Activated naive CD8-positive, alpha-beta T cell treated with anti-CD3 and anti-CD28 coated beads for 36 hours (primary cell): ENCODE measurements around the gene RITA1. TPM values are rescaled to one million over a fixed set of nuclear protein-coding genes. Genes with fewer than 3 reads are reported as not detected.
A peak's percentile ranks its signal among the peaks of the same experiment; 100 is the strongest.

Source experiments
- DNase-seq: peaks from one replicate; pipeline ENCODE4 v3.0.0; 2021
- H3K27ac Mint-ChIP-seq: one replicate; pipeline ENCODE4 v1.8.0; 2022; ENCODE audit warnings: mild to moderate bottlenecking, moderate library complexity, mixed read lengths
- H3K27me3 Mint-ChIP-seq: one replicate; pipeline ENCODE4 v1.8.0; 2022; ENCODE audit warnings: mild to moderate bottlenecking, mixed read lengths
- H3K36me3 Mint-ChIP-seq: one replicate; pipeline ENCODE4 v1.8.0; 2021; ENCODE audit warnings: mild to moderate bottlenecking, mixed read lengths
- H3K4me1 Mint-ChIP-seq: one replicate; pipeline ENCODE4 v1.8.0; 2021; ENCODE audit warnings: mixed read lengths
- H3K4me3 Mint-ChIP-seq: one replicate; pipeline ENCODE4 v1.8.0; 2022; ENCODE audit warnings: mild to moderate bottlenecking, moderate library complexity, mixed read lengths
- H3K9me3 Mint-ChIP-seq: one replicate; pipeline ENCODE4 v1.8.0; 2022; ENCODE audit warnings: mixed read lengths
- total RNA-seq, 2 experiments: library from RNA; stranded (reverse); gene quantifications; one replicate each; pipeline ENCODE4 v1.2.3, GENCODE V29; 2021

Gene RITA1
- total RNA-seq, 2 experiments from 2014 or later = 28.9 to 31.1 TPM

GRCh38 chr12:113183030-113183589, 2.4 kb upstream of the RITA1 start:
- H3K27ac Mint-ChIP-seq = no peak overlapping the region
- H3K27me3 Mint-ChIP-seq = no peaks in the 10 kb centered on the region
- H3K36me3 Mint-ChIP-seq = peaks cover 34% of the 10 kb centered on the region
- peaks cover 35% of the 10 kb centered on the region for H3K4me1 Mint-ChIP-seq
- no peaks in the 10 kb centered on the region for H3K9me3 Mint-ChIP-seq
- DNase-seq = no peak
- peak overlapping the region; percentile 95 for H3K4me3 Mint-ChIP-seq

- Mint-ChIP-seq H3K36me3 (peaks cover 27% of the 10 kb centered on the region), H3K9me3 (no peaks in the 10 kb centered on the region), H3K4me1 (peaks cover 37% of the 10 kb centered on the region), H3K27ac (peak overlapping the region; percentile 97), H3K4me3 (peak overlapping the region; percentile 95), H3K27me3 (no peaks in the 10 kb centered on the region)
- DNase-seq = no peak
These were observed 1.2 kb upstream of the RITA1 start for GRCh38 chr12:113184098-113184899.

GRCh38 chr12:113184900-113185179, 681 bp upstream of the RITA1 start:
- Mint-ChIP-seq H3K4me3 (peak overlapping the region; percentile 95), H3K36me3 (peaks cover 28% of the 10 kb centered on the region), H3K9me3 (no peaks in the 10 kb centered on the region), H3K27ac (peak overlapping the region; percentile 97), H3K4me1 (peaks cover 38% of the 10 kb centered on the region), H3K27me3 (no peaks in the 10 kb centered on the region)
- DNase-seq = peak; percentile 90

- Mint-ChIP-seq H3K27me3 (no peaks in the 10 kb centered on the region), H3K4me3 (peak overlapping the region; percentile 95), H3K36me3 (peaks cover 22% of the 10 kb centered on the region), H3K27ac (peak overlapping the region; percentile 97), H3K9me3 (no peaks in the 10 kb centered on the region), H3K4me1 (peaks cover 40% of the 10 kb centered on the region)
- DNase-seq = no peak
These were observed 478 bp downstream of the RITA1 start for GRCh38 chr12:113186033-113186365.

GRCh38 chr12:113186666-113187325, 1.3 kb downstream of the RITA1 start:
- H3K27me3 Mint-ChIP-seq = no peaks in the 10 kb centered on the region

GRCh38 chr12:113189361-113189760, 3.8 kb downstream of the RITA1 start:
- Mint-ChIP-seq H3K9me3 (no peaks in the 10 kb centered on the region), H3K4me3 (no peak overlapping the region), H3K36me3 (peaks cover 12% of the 10 kb centered on the region), H3K27ac (no peak overlapping the region), H3K4me1 (peaks cover 21% of the 10 kb centered on the region), H3K27me3 (no peaks in the 10 kb centered on the region)
- DNase-seq = no peak

More at GRCh38 chr12:113186666-113187325, 1.3 kb downstream of the RITA1 start:
- H3K36me3 Mint-ChIP-seq = peaks cover 20% of the 10 kb centered on the region
- peak overlapping the region; percentile 97 for H3K27ac Mint-ChIP-seq
- H3K9me3 Mint-ChIP-seq = no peaks in the 10 kb centered on the region
- H3K4me3 Mint-ChIP-seq = peak overlapping the region; percentile 95
- H3K4me1 Mint-ChIP-seq = peaks cover 36% of the 10 kb centered on the region
- DNase-seq = no peak

GRCh38 chr12:113190761-113191160, 5.2 kb downstream of the RITA1 start:
- Mint-ChIP-seq H3K27ac (no peak overlapping the region), H3K9me3 (no peaks in the 10 kb centered on the region), H3K4me1 (peaks cover 21% of the 10 kb centered on the region), H3K4me3 (no peak overlapping the region), H3K27me3 (no peaks in the 10 kb centered on the region), H3K36me3 (peaks cover 12% of the 10 kb centered on the region)
- no peak for DNase-seq

- H3K4me1 Mint-ChIP-seq = peaks cover 18% of the 10 kb centered on the region
- H3K36me3 Mint-ChIP-seq = peaks cover 12% of the 10 kb centered on the region
- no peak overlapping the region for H3K27ac Mint-ChIP-seq
- no peaks in the 10 kb centered on the region for H3K9me3 Mint-ChIP-seq
- DNase-seq = no peak
- no peaks in the 10 kb centered on the region for H3K27me3 Mint-ChIP-seq
- H3K4me3 Mint-ChIP-seq = no peak overlapping the region
These were observed 5.7 kb downstream of the RITA1 start for GRCh38 chr12:113191227-113191626.

GRCh38 chr12:113194971-113195391, 9.5 kb downstream of the RITA1 start:
- Mint-ChIP-seq H3K9me3 (no peaks in the 10 kb centered on the region), H3K27me3 (no peaks in the 10 kb centered on the region), H3K27ac (no peak overlapping the region), H3K36me3 (no peaks in the 10 kb centered on the region), H3K4me1 (peaks cover 5% of the 10 kb centered on the region), H3K4me3 (no peak overlapping the region)
- no peak for DNase-seq

- Mint-ChIP-seq H3K4me1 (peaks cover 3% of the 10 kb centered on the region), H3K27ac (no peak overlapping the region), H3K36me3 (no peaks in the 10 kb centered on the region), H3K4me3 (no peak overlapping the region), H3K9me3 (no peaks in the 10 kb centered on the region), H3K27me3 (no peaks in the 10 kb centered on the region)
- no peak for DNase-seq
These were observed 10.1 kb downstream of the RITA1 start for GRCh38 chr12:113195598-113195997.

GRCh38 chr12:113196582-113196981, 11.1 kb downstream of the RITA1 start:
- Mint-ChIP-seq H3K4me1 (peaks cover 3% of the 10 kb centered on the region), H3K9me3 (no peaks in the 10 kb centered on the region), H3K27me3 (no peaks in the 10 kb centered on the region), H3K27ac (no peak overlapping the region), H3K4me3 (no peak overlapping the region), H3K36me3 (no peaks in the 10 kb centered on the region)
- DNase-seq = no peak

GRCh38 chr12:113196990-113197389, 11.5 kb downstream of the RITA1 start:
- Mint-ChIP-seq H3K4me3 (no peak overlapping the region), H3K27ac (no peak overlapping the region), H3K27me3 (no peaks in the 10 kb centered on the region), H3K4me1 (peaks cover 3% of the 10 kb centered on the region), H3K9me3 (no peaks in the 10 kb centered on the region), H3K36me3 (no peaks in the 10 kb centered on the region)
- peak; percentile 66 for DNase-seq

- Mint-ChIP-seq H3K9me3 (no peaks in the 10 kb centered on the region), H3K4me3 (no peak overlapping the region), H3K4me1 (peaks cover 3% of the 10 kb centered on the region), H3K27ac (no peak overlapping the region), H3K27me3 (no peaks in the 10 kb centered on the region), H3K36me3 (no peaks in the 10 kb centered on the region)
- DNase-seq = no peak
These were observed 12.1 kb downstream of the RITA1 start for GRCh38 chr12:113197518-113198077.

GRCh38 chr12:113198296-113198695, 12.8 kb downstream of the RITA1 start:
- H3K9me3 Mint-ChIP-seq = no peaks in the 10 kb centered on the region
- DNase-seq = no peak
- no peaks in the 10 kb centered on the region for H3K27me3 Mint-ChIP-seq
- peaks cover 3% of the 10 kb centered on the region for H3K4me1 Mint-ChIP-seq
- no peak overlapping the region for H3K27ac Mint-ChIP-seq
- H3K36me3 Mint-ChIP-seq = no peaks in the 10 kb centered on the region
- no peak overlapping the region for H3K4me3 Mint-ChIP-seq

- Mint-ChIP-seq H3K9me3 (no peaks in the 10 kb centered on the region), H3K27ac (no peak overlapping the region), H3K4me1 (peaks cover 3% of the 10 kb centered on the region), H3K27me3 (no peaks in the 10 kb centered on the region), H3K4me3 (no peak overlapping the region), H3K36me3 (no peaks in the 10 kb centered on the region)
- no peak for DNase-seq
These were observed 14.7 kb downstream of the RITA1 start for GRCh38 chr12:113200021-113200797.
